WTC11 (cell line): ENCODE measurements around the gene DOP1B. TPM values are rescaled to one million over a fixed set of nuclear protein-coding genes. Genes with fewer than 3 reads are reported as not detected.

Source experiments
- ATAC-seq: fragments of 200-7000 bp; cut with Tn5 transposase; 2 replicates; pipeline ENCODE4 v1.10.0; 2021; ENCODE audit warnings: mild to moderate bottlenecking, moderate library complexity
- CTCF ChIA-PET: fragments of 300-600 bp; sonication (Branson Sonifier 250); formaldehyde crosslinking; loops from one replicate; lab custom pipeline; 2021; ENCODE audit warnings: antibody characterized with exemption; lab: Charles Lee
- POLR2A ChIA-PET: fragments of 350-600 bp; sonication (Branson Sonifier 250); formaldehyde crosslinking; loops from one replicate; lab custom pipeline; 2021; ENCODE audit warnings: antibody characterized with exemption; lab: Charles Lee
- DNase-seq: peaks from one replicate; pipeline ENCODE4 v3.0.0; 2021; ENCODE audit warnings: low spot score
- H3K27ac Mint-ChIP-seq: 2 replicates; pipeline ENCODE4 v1.8.0; 2021; ENCODE audit warnings: mixed read lengths
- H3K27me3 Mint-ChIP-seq: 2 replicates; pipeline ENCODE4 v1.8.0; 2021; ENCODE audit warnings: low read depth, mild to moderate bottlenecking, moderate library complexity, mixed read lengths
- H3K36me3 Mint-ChIP-seq: 2 replicates; pipeline ENCODE4 v1.8.0; 2021; ENCODE audit warnings: mixed read lengths
- H3K4me1 Mint-ChIP-seq: 2 replicates; pipeline ENCODE4 v1.8.0; 2022; ENCODE audit warnings: mixed read lengths
- H3K4me3 Mint-ChIP-seq: 2 replicates; pipeline ENCODE4 v1.8.0; 2021; ENCODE audit warnings: mild to moderate bottlenecking, moderate library complexity, mixed read lengths
- H3K9me3 Mint-ChIP-seq: 2 replicates; pipeline ENCODE4 v1.8.0; 2021; ENCODE audit warnings: mixed read lengths
- ATF2 ChIP-seq: sonication (generic); formaldehyde crosslinking; IDR thresholded peaks from 2 replicates; pipeline ENCODE4 v1.8.1; 2022; ENCODE audit warnings: low read depth, missing genetic modification reagents, borderline replicate concordance
- FOXK1 ChIP-seq: sonication (generic); formaldehyde crosslinking; IDR thresholded peaks from 2 replicates; pipeline ENCODE4 v1.8.0; 2022; ENCODE audit warnings: mild to moderate bottlenecking, moderate library complexity, missing genetic modification reagents
- FOXP1 ChIP-seq: sonication (generic); formaldehyde crosslinking; IDR thresholded peaks from 2 replicates; pipeline ENCODE4 v1.8.0; 2022; ENCODE audit warnings: missing genetic modification reagents, mild to moderate bottlenecking, moderate library complexity, borderline replicate concordance
- IRF2 ChIP-seq: sonication (generic); formaldehyde crosslinking; IDR thresholded peaks from 2 replicates; pipeline ENCODE4 v1.8.0; 2022; ENCODE audit warnings: low read depth, missing genetic modification reagents, borderline replicate concordance
- JAZF1 ChIP-seq: fragments of 250-450 bp; sonication (Bioruptor Pico); IDR thresholded peaks from 2 replicates; pipeline ENCODE4 v1.9.0; 2021; ENCODE audit warnings: moderate library complexity, mild to moderate bottlenecking, inconsistent platforms
- JUN ChIP-seq: sonication (generic); formaldehyde crosslinking; IDR thresholded peaks from 2 replicates; pipeline ENCODE4 v1.8.0; 2023; ENCODE audit warnings: mild to moderate bottlenecking, missing genetic modification reagents
- MYBL2 ChIP-seq: sonication (generic); formaldehyde crosslinking; IDR thresholded peaks from 2 replicates; pipeline ENCODE4 v1.8.1; 2023; ENCODE audit warnings: mild to moderate bottlenecking, moderate library complexity, missing genetic modification reagents
- PRRX2 ChIP-seq: fragments of 250-450 bp; sonication (Bioruptor Pico); IDR thresholded peaks from 2 replicates; pipeline ENCODE4 v1.8.0; 2021; ENCODE audit warnings: mild to moderate bottlenecking
- RELA ChIP-seq: sonication (generic); formaldehyde crosslinking; IDR thresholded peaks from 2 replicates; pipeline ENCODE4 v1.8.1; 2022; ENCODE audit warnings: missing genetic modification reagents, mild to moderate bottlenecking, borderline replicate concordance
- SMAD3 ChIP-seq: sonication (generic); formaldehyde crosslinking; IDR thresholded peaks from 2 replicates; pipeline ENCODE4 v1.8.0; 2022; ENCODE audit warnings: missing genetic modification reagents, mild to moderate bottlenecking, borderline replicate concordance
- STAT6 ChIP-seq: sonication (generic); formaldehyde crosslinking; conservative IDR thresholded peaks from 2 replicates; pipeline ENCODE4 v1.8.1; 2023; ENCODE audit warnings: mild to moderate bottlenecking, low read depth, missing genetic modification reagents, moderate library complexity
- TCF7 ChIP-seq: sonication (generic); formaldehyde crosslinking; IDR thresholded peaks from 2 replicates; pipeline ENCODE4 v1.8.0; 2022; ENCODE audit warnings: mild to moderate bottlenecking, low read depth, missing genetic modification reagents, moderate library complexity
- ZBTB21 ChIP-seq: sonication (generic); formaldehyde crosslinking; IDR thresholded peaks from 2 replicates; pipeline ENCODE4 v1.8.1; 2023; ENCODE audit warnings: mild to moderate bottlenecking, missing genetic modification reagents, borderline replicate concordance
- ZBTB43 ChIP-seq: sonication (generic); formaldehyde crosslinking; IDR thresholded peaks from 2 replicates; pipeline ENCODE4 v1.8.1; 2023; ENCODE audit warnings: mild to moderate bottlenecking, missing genetic modification reagents
- ZNF219 ChIP-seq: sonication (generic); formaldehyde crosslinking; IDR thresholded peaks from 2 replicates; pipeline ENCODE4 v1.8.0; 2023; ENCODE audit warnings: missing genetic modification reagents, mild to moderate bottlenecking, borderline replicate concordance
- ZNF281 ChIP-seq: sonication (generic); formaldehyde crosslinking; IDR thresholded peaks from 2 replicates; pipeline ENCODE4 v1.8.0; 2023; ENCODE audit warnings: mild to moderate bottlenecking, missing genetic modification reagents
- ZNF317 ChIP-seq: sonication (generic); formaldehyde crosslinking; IDR thresholded peaks from 2 replicates; pipeline ENCODE4 v1.8.1; 2023; ENCODE audit warnings: low read depth, mild to moderate bottlenecking, moderate library complexity, missing genetic modification reagents, borderline replicate concordance
- ZNF532 ChIP-seq: fragments of 250-450 bp; sonication (Bioruptor Pico); IDR thresholded peaks from 2 replicates; pipeline ENCODE4 v1.9.0; 2021; ENCODE audit warnings: mild to moderate bottlenecking, borderline replicate concordance
- ZNF671 ChIP-seq: fragments of 250-450 bp; sonication (Bioruptor Pico); IDR thresholded peaks from 2 replicates; pipeline ENCODE4 v1.8.0; 2021; ENCODE audit warnings: mild to moderate bottlenecking
- total RNA-seq: library from RNA; stranded (reverse); gene quantifications from 3 replicates; pipeline ENCODE4 v1.2.3, GENCODE V29; 2021
- TF ChIP-seq, protein P1 (sequence below): fragments of 200-600 bp; IDR thresholded peaks from 2 replicates; pipeline ENCODE4 v1.8.0; 2022; ENCODE audit warnings: antibody characterized with exemption
- TF ChIP-seq, protein P2 (sequence below): sonication (generic); formaldehyde crosslinking; IDR thresholded peaks from 2 replicates; pipeline ENCODE4 v1.8.1; 2023; ENCODE audit warnings: mild to moderate bottlenecking, missing genetic modification reagents, moderate library complexity

Gene DOP1B
- total RNA-seq, 1 experiment from 2014 or later = 11.4 TPM

GRCh38 chr21:36109868-36110267 is 46.8 kb upstream of the DOP1B start (continued):
- no peak for TF ChIP-seq ZNF532 (CRISPR knock-in tag)
- TF ChIP-seq FOXP1 = no peak
- no peak for TF ChIP-seq ZNF317 (CRISPR knock-in tag)
- TF ChIP-seq IRF2 (CRISPR knock-in tag) = no peak
- no peak for TF ChIP-seq ZNF219 (CRISPR knock-in tag)
- TF ChIP-seq, all 79 proteins: peak for 0

GRCh38 chr21:36111238-36111637 is 45.4 kb upstream of the DOP1B start:
- POLR2A ChIA-PET = no interaction called here
- CTCF ChIA-PET = interaction anchor here (1.1 to 1.2 kb wide), 3 partner anchors 14 to 76 kb away, joined by 3 read pairs; no protein-coding TSS in a partner anchor
- Mint-ChIP-seq H3K4me3 (no peak overlapping the region), H3K9me3 (no peaks in the 10 kb centered on the region), H3K27ac (peak overlapping the region; percentile 81), H3K36me3 (peaks cover 52% of the 10 kb centered on the region), H3K4me1 (peaks cover 67% of the 10 kb centered on the region), H3K27me3 (no peaks in the 10 kb centered on the region)
- no peak for ATAC-seq
- DNase-seq = no peak
- no peak for TF ChIP-seq JAZF1 (CRISPR knock-in tag)
- TF ChIP-seq SMAD3 (CRISPR knock-in tag) = no peak
- TF ChIP-seq TCF7 (CRISPR knock-in tag) = no peak
- TF ChIP-seq ATF2 = no peak
- no peak for TF ChIP-seq ZNF281 (CRISPR knock-in tag)
- no peak for TF ChIP-seq MYBL2 (CRISPR knock-in tag)
- TF ChIP-seq ZNF317 (CRISPR knock-in tag) = no peak
- no peak for TF ChIP-seq JUN (CRISPR knock-in tag)
- TF ChIP-seq FOXK1 = no peak
- no peak for TF ChIP-seq ZBTB21 (CRISPR knock-in tag)
- TF ChIP-seq, protein P1, sequence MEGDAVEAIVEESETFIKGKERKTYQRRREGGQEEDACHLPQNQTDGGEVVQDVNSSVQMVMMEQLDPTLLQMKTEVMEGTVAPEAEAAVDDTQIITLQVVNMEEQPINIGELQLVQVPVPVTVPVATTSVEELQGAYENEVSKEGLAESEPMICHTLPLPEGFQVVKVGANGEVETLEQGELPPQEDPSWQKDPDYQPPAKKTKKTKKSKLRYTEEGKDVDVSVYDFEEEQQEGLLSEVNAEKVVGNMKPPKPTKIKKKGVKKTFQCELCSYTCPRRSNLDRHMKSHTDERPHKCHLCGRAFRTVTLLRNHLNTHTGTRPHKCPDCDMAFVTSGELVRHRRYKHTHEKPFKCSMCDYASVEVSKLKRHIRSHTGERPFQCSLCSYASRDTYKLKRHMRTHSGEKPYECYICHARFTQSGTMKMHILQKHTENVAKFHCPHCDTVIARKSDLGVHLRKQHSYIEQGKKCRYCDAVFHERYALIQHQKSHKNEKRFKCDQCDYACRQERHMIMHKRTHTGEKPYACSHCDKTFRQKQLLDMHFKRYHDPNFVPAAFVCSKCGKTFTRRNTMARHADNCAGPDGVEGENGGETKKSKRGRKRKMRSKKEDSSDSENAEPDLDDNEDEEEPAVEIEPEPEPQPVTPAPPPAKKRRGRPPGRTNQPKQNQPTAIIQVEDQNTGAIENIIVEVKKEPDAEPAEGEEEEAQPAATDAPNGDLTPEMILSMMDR = no peak
- TF ChIP-seq, protein P2, sequence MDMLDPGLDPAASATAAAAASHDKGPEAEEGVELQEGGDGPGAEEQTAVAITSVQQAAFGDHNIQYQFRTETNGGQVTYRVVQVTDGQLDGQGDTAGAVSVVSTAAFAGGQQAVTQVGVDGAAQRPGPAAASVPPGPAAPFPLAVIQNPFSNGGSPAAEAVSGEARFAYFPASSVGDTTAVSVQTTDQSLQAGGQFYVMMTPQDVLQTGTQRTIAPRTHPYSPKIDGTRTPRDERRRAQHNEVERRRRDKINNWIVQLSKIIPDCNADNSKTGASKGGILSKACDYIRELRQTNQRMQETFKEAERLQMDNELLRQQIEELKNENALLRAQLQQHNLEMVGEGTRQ = no peak
- no peak for TF ChIP-seq ZNF671 (CRISPR knock-in tag)
- no peak for TF ChIP-seq ZBTB43
- TF ChIP-seq STAT6 (CRISPR knock-in tag) = no peak
- no peak for TF ChIP-seq RELA (CRISPR knock-in tag)
- no peak for TF ChIP-seq PRRX2 (CRISPR knock-in tag)
